Hematopoietic multipotent progenitor cell treated with erythropoietin and hydrocortisone succinate and interleukin-3 and kit ligand, for 6 days (in vitro differentiated cells): ENCODE measurements around the gene GLOD4.
A peak's percentile ranks its signal among the peaks of the same experiment; 100 is the strongest.
"Not testable (repeated sequence)": the region's sequence is repeated elsewhere in the genome, so short reads cannot be mapped to it uniquely, and the experiment has no call there.

Source experiments
- DNase-seq: peaks from one replicate; pipeline ENCODE4 v3.0.0-alpha.2; 2015

The GLOD4 gene

DNA sequence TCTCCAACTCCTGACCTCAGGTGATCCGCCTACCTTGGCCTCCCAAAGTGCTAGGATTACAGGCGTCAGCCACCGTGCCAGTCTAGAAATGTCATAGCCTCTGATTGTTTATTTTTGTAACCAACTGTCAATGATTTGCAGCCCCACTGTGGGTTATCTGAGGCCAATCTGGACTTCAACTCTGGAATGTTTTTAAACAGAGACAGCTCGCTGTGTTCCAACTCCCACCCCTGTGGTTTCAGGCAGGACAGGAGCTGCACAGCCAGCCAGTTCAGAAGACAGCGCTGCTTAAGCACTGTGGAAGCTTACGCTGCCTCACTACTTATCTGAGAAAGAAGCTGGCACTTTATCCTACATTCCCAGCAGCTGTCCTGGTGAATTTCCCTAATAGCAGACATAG is 19.6 kb upstream of the GLOD4 start:
- DNase-seq, result no peak

GRCh38 chr17:800446-801242 is 18.6 kb upstream of the GLOD4 start:
- DNase-seq, result no peak

DNA sequence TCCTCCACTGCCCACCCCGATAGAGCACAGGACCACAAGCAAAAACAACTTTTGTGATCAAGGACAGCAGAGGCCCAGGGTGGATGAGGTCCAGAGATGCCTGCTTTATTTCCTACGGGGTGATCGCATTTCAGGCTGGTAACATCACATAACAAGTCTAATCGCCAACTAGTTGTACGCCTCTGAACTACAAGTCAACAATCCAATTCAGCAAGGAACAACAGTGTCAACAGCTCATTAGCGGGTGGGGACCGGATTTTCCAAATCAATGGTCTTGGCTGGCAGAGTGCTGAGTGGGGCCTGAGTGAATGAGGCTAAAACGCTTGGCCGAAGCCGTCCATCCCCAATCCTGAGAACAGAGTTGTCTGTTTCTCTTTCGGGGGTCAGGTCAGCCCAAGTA is 17.2 kb upstream of the GLOD4 start:
- no peak for DNase-seq

DNA sequence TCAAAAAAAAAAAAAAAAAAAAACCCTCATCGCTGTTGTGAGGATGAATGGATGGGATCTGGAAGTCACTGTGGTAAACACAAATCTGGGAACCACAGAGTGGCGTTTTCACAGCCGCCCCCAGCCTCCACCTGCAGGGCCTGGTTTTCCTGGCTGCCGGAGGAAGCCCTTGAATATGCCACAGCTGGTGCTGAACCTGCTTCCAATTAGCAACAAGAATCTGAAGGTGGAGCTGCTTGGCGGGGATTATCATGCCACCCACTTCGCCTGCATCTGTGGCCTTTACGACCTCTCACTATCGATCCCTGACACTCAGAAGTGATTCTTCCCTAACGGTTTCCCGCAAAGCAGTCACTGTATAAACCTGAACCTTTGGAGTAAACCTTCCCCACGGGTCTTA is 16.2 kb upstream of the GLOD4 start:
- no peak for DNase-seq

DNA sequence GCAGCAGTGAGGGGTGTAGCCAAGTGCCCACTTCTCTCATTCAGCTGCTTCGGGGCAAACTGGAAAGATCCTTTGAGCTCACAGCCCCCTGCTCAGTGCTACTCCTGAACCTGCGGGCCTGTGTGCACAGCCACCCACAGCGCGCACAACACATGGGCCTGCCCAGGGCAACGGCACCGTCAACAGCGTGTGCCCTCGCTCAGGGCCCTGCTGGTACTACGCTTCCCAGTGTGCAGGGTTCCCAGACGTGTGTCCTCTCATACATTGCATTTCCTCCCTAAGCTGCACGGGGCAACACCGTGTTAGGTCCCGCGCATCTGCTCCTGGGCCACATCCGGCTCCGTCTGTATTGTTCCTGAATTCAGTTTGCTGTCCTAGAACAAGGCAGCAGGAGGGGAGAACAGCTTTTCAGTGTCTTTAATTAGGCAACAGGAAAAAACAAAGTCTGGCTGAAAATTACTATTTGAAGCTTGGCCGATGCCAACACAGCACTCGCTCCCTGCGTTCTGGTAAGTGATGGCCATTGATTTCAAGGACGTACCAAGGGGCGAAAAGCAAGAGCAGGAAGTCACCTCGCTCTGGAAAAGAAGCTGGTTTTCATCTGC is 15.3 kb upstream of the GLOD4 start:
- no peak for DNase-seq

GRCh38 chr17:796609-797008 is 14.5 kb upstream of the GLOD4 start:
- no peak for DNase-seq

DNA sequence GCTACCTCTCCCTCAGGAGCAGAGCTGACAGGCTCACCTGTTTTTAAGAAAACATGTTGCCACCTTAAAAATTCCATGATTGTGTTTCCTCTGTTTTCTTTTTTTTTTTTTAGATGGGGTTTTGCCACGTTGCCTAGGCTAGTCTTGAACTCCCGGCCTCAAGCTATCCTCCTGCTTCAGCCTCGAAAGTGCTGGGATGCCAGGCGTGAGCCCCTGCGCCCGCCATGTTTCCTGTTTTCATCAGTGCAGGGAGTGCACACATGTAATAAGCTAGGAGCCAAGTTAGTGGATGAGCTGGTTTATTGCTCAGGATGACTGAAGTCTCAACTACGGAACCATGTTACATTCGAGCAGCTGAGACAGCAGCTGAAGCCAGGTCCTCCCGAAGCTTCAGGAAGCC is 13.6 kb upstream of the GLOD4 start:
- DNase-seq, result no peak

DNA sequence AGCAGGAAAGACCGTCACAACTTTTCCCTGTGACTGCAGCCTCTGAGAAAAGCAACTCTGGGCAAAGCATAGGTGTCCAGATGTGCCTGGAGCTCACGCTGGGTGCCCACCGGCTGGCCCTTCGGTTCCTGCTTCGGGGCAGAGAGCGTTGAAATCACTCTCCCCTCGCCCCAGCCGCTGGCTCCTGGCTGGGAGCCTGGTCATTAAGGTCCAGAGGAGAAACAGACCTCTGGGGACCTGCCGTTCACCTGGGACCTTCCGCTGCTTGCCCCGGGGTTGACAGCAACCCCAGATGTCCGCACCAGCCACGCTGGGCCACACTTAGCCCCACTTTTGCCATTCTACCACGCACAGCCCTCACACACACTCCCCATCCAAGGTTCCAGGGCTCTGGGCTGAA is 13.2 kb upstream of the GLOD4 start:
- DNase-seq, result no peak

DNA sequence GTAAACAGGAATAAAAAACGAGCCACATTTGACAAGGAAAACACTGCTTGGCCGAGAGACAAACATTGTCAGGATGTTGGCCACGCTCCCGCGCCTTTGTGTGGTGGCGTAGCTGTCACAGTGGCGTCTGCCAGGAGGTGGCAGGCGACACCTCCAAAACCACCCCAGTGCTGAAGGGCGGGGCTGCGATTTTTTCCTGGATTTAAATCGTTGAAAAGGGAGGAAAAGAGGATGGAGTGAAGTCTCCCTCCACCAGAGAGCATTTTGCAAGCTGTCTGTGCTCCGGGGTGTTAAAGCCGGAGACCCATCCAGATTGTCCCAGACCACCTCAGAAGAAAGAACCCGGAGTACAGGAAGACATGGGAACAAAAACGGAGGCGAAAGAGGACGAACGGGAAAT is 12.8 kb upstream of the GLOD4 start:
- DNase-seq, result peak; percentile 81

DNA sequence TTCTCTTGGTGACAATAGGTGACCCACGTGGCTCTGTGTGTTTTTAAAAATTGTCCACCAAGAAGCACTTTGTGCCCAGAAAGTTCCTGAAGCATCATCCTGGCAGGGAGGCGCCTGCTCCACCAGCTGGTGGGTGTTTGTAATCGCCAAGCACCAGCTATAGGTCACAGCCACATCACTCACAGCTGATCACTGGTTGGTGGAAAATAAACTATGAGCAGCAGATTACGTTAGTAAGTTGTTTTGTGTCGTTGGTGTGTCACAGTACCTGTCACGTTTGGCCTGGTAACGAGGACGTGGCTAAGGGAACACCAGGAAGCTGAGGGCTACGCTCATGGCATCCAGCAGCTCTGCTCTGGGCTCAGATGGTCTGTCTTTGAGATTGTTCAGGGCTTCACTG is 10.2 kb upstream of the GLOD4 start:
- DNase-seq, result peak; percentile 16

- DNase-seq, result no peak
These were observed 9.7 kb upstream of the GLOD4 start for GRCh38 chr17:791829-792228.

DNA sequence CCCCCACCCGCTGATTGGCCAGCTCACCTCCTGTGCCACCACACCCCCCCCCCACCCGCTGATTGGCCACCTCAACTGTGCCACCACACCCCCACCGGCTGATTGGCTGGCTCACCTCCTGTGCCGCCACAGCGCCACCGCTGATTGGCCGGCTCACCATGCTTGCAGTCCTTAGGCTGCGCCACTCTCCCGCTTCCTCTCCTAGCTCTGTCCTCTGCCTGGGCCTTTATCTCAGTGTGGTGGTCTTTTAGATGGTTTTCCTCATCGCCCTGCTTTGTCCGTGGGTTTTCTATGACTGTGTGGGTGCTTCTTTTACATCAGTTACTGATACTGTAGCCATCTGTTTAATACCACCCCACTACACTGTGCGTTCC is 8.8 kb upstream of the GLOD4 start:
- not testable (repeated sequence) for DNase-seq

DNA sequence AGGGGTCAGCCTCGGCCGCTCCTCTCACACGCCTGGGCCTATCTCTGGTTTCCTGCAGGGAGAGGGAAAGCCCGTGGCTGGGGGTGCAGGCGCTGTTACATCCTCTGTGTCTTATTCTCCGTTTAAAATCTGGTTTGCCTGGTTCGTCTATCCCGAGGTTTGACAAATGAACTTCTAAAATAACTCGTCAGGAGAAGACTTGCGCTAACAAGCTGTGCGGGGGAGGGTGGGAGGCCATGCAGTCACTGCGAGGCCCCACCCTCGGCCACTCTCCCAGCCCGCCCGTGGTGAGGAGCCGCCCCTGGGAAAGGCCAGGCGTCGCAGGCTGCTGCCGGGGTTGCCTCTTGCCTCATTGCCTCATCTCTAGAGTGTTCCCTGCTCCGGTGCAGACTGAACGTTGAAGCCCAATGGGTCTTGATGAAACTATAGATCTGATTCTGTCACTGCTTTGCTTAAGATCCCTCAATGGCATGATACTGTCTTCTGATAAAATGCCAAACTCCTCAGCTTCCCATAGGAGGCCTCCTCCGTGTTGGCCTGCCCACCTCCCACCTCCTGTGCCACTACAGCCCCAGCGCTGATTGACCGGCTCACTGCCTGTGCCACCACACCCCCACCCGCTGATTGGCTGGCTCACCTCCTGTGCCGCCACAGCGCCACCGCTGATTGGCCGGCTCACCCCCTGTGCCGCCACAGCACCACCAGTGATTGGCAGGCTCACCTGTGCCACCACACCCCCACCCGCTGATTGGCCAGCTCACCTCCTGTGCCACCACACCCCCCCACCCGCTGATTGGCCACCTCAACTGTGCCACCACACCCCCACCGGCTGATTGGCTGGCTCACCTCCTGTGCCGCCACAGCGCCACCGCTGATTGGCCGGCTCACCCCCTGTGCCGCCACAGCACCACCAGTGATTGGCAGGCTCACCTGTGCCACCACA is 8.1 kb upstream of the GLOD4 start:
- DNase-seq, result not testable (repeated sequence)

DNA sequence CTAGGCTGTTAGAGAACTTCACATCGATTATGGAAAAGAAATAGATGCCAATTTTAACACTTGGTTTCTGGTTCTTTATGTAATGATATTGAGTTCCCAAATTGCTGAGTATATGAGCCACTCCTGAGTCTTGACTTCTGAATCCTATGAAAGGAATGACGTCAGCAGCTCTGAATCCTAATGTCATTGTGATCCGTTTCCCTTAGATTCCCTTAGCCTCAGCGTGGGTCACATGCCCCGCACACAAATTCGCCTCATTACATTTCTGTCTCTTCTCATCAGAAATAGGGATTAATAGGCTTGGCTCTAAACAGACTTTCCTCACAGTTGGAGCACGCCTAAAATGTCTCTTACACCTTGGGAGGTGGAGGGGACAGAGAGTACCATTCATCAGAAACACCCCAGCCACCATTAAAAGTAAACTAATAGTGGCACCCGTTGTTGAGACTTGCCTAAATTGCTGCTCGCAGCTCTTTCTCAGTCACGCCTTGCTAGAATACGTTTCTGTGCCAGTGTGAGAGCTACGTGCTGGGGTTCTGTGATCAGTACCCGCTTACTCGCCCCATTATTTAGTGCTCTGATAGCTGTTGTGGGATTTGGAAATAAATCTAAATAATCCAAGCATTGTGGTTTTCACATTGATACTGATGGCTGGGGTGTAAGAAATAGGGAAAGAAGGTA is 7.2 kb upstream of the GLOD4 start:
- DNase-seq, result no peak

- DNase-seq, result no peak
These were observed 6.5 kb upstream of the GLOD4 start for GRCh38 chr17:788551-788950.

- no peak for DNase-seq
These were observed 5.7 kb upstream of the GLOD4 start for GRCh38 chr17:787641-788221.

GRCh38 chr17:785901-786300 is 3.8 kb upstream of the GLOD4 start:
- not testable (repeated sequence) for DNase-seq

DNA sequence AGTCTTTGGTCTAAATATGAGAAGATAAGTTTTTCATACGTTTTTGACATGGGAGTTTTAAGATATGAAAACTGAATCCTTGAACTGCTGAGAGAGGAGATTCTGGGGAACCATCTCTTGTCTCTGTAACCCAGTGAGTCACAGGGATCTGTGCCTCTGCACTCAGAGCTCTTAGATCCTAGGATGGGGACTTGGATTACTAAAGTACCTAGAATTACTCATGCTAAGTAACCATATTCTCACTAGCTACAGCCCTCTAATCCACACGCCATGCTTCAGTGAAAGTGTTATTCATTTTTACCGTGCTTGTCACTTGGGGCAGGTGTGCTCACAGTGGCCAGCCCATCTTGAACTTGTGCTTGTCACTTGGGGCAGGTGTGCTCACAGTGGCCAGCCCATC is 2.1 kb upstream of the GLOD4 start:
- no peak for DNase-seq

DNA sequence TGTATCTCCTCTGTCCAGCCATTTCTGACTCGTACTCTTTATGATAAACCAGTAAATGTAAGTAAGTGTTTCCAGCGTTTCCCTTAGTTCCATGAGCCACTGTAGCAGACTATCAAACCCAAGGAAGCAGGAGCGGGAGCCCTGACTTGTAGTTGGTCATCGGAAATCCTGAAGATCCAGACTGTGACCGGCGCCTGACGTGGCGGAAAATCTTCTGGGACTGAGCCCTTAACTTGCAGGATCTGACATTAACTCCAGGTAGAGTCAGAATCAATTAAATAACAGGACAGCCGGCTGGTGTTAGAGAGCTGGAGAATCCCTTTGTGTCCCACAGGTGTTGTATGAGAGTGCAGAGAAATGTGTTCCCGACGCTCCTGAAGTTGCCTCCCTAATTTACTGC is 4.0 kb downstream of the GLOD4 start:
- no peak for DNase-seq

- DNase-seq, result no peak
These were observed 7.8 kb downstream of the GLOD4 start for GRCh38 chr17:774313-774584.

- no peak for DNase-seq
These were observed 8.4 kb downstream of the GLOD4 start for GRCh38 chr17:773467-774312.

DNA sequence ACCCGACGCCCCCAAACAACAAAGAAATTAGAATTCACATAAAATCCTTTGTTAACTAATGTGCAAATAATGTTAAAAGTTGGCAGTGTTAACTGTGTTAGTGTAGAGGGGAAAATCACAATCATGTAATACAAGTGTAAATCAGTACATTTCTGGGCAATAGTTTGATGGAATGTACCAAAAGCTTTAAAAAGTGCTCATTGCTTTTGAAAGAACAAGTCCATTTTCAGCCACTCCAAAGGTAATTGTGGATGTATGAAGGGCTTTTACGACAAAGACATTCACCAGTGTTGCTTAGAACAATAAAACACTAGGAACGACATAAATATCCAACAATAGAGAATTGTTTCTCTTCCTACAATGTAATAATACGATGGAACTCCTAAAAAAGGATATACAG is 9.1 kb downstream of the GLOD4 start:
- DNase-seq, result no peak
